Keratinocyte (primary cell): ENCODE measurements around the gene RNASE7. TPM values are rescaled to one million over a fixed set of nuclear protein-coding genes. Genes with fewer than 3 reads are reported as not detected.

ENCODE experiments used
- DNase-seq: peaks from one replicate; pipeline ENCODE4 v3.0.0-alpha.2; 2011; ENCODE audit warnings: low read depth, missing footprints, low spot score
- FAIRE-seq: peaks from 2 replicates; lab custom pipeline; 2011; peaks lifted over from hg19 to GRCh38; lab: Jason Lieb, UNC
- H2AFZ ChIP-seq: 2 replicates; pipeline ENCODE4 v1.6.0; 2012; ENCODE audit warnings: low read length, control low read depth, inconsistent platforms; ENCODE audit not compliant: control insufficient read depth
- H3K27ac ChIP-seq: 2 replicates; pipeline ENCODE4 v1.5.1; 2011; ENCODE audit warnings: low read length; ENCODE audit not compliant: control insufficient read depth, insufficient read depth
- H3K27me3 ChIP-seq: 3 replicates; pipeline ENCODE4 v1.6.0; 2011; ENCODE audit warnings: low read length; ENCODE audit not compliant: control insufficient read depth, insufficient read depth; ENCODE audit errors: extremely low read depth
- H3K36me3 ChIP-seq, 2 experiments: 2 replicates in 1 of 2; 3 replicates in 1 of 2; pipeline ENCODE4 v1.5.1; 2011; ENCODE audit warnings: low read length in 2 of 2, mild to moderate bottlenecking in 1 of 2; ENCODE audit not compliant: control insufficient read depth in 2 of 2, insufficient read depth in 2 of 2; ENCODE audit errors: extremely low read depth in 1 of 2
- H3K4me1 ChIP-seq: 3 replicates; pipeline ENCODE4 v1.5.1; 2011; ENCODE audit warnings: low read length; ENCODE audit not compliant: control insufficient read depth, insufficient read depth; ENCODE audit errors: extremely low read depth
- H3K4me2 ChIP-seq: 3 replicates; pipeline ENCODE4 v1.6.0; 2011; ENCODE audit warnings: low read depth, low read length; ENCODE audit not compliant: control insufficient read depth, insufficient read depth; ENCODE audit errors: extremely low read depth
- H3K4me3 ChIP-seq, 3 experiments: fragments of 200-600 bp in 1 of 3; sonication (generic) in 1 of 3; 2 replicates in 2 of 3; 3 replicates in 1 of 3; pipeline ENCODE4 v1.5.1; 2011 to 2016; ENCODE audit warnings: low read length in 3 of 3, mild to moderate bottlenecking in 3 of 3, control low read depth in 2 of 3, inconsistent platforms in 1 of 3, low read depth in 1 of 3, mixed read lengths in 1 of 3, mixed run types in 1 of 3, moderate library complexity in 1 of 3; ENCODE audit not compliant: control insufficient read depth in 2 of 3, insufficient read depth in 2 of 3; ENCODE audit errors: extremely low read depth in 1 of 3
- H3K79me2 ChIP-seq: 2 replicates; pipeline ENCODE4 v1.6.0; 2012; ENCODE audit warnings: low read length; ENCODE audit not compliant: control insufficient read depth, insufficient read depth
- H3K9ac ChIP-seq: 3 replicates; pipeline ENCODE4 v1.6.0; 2011; ENCODE audit warnings: low read length; ENCODE audit not compliant: control insufficient read depth, insufficient read depth; ENCODE audit errors: extremely low read depth
- H3K9me1 ChIP-seq: 3 replicates; pipeline ENCODE4 v1.6.0; 2011; ENCODE audit warnings: low read length; ENCODE audit not compliant: control insufficient read depth, insufficient read depth; ENCODE audit errors: extremely low read depth
- H3K9me3 ChIP-seq: 2 replicates; pipeline ENCODE4 v1.5.1; 2012; ENCODE audit warnings: low read depth, low read length; ENCODE audit not compliant: control insufficient read depth
- H4K20me1 ChIP-seq: 3 replicates; pipeline ENCODE4 v1.6.0; 2011; ENCODE audit warnings: low read length; ENCODE audit not compliant: control insufficient read depth, insufficient read depth; ENCODE audit errors: extremely low read depth
- CTCF ChIP-seq, 3 experiments: IDR thresholded peaks in 1 of 3; conservative IDR thresholded peaks in 1 of 3; optimal IDR thresholded peaks in 1 of 3; 2 replicates in 2 of 3; 3 replicates in 1 of 3; pipeline versions ENCODE3 to v1.5.1; 2011; ENCODE audit warnings: low read length in 3 of 3, mild to moderate bottlenecking in 3 of 3, moderate library complexity in 2 of 3, control low read depth in 1 of 3, inconsistent platforms in 1 of 3; ENCODE audit not compliant: insufficient read depth in 2 of 3; ENCODE audit errors: extremely low read depth in 1 of 3
- EZH2 ChIP-seq: IDR thresholded peaks from one replicate; pipeline ENCODE4 v1.6.1; 2012; ENCODE audit warnings: inconsistent platforms, mild to moderate bottlenecking, low read length, moderate library complexity
- dilution Hi-C: fragments of 300-500 bp; cut with MboI; formaldehyde crosslinking; loops from one replicate; pipeline ENCODE4 v1.7.0; 2020; ENCODE audit warnings: low sequenced_read_pairs; ENCODE audit not compliant: extremely low pct_ligation_motif_present
- polyA plus RNA-seq, 5 experiments: library from polyadenylated mRNA; depleted of rRNA in 3 of 5; stranded (reverse) in 3 of 5; stranded (forward) in 1 of 5; unstranded in 1 of 5; fragments of >200 nt; gene quantifications; 1 replicate in 1 of 5; 2 replicates in 3 of 5; 3 replicates in 1 of 5; pipeline versions ENCODE4 v1.2.1 to v1.2.3, GENCODE V29; 2011 to 2012; ENCODE audit warnings: missing spikeins in 2 of 5, low read depth in 1 of 5, low replicate concordance in 1 of 5

The RNASE7 gene
- polyA plus RNA-seq, 1 donor (not counting 4 experiments of a cell fraction or from before 2014, with no cell fraction given) = 17.4 TPM

DNA sequence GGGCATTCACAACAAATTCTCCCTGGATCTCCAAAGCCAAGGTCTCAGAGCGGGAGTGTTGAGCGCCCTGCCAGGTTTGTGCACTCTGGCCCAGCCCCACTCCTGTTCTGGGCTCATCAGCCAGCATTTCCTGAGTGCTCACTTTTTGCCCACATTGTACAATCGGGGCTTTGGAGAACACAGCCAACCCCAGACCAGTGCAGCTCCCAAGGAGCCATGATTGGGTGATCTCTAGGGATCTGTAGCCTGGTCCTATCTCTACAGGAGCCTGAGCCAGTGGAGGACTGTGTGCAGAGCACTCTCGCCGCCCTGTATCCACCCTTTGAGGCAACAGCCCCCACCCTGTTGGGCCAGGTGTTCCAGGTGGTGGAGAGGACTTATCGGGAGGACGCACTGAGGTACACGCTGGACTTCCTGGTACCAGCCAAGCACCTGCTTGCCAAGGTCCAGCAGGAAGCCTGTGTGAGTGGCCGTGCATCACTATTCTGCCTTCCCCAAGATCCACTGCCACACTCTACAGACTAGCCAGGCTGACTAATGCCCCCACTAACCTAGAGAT, 30.7 kb downstream of the RNASE7 start:
- Histone ChIP-seq H3K79me2 (no peaks in the 10 kb centered on the region), H3K27ac (no peak overlapping the region), H3K27me3 (peaks cover 17% of the 10 kb centered on the region), H3K4me1 (peaks cover 18% of the 10 kb centered on the region), H3K4me2 (no peak overlapping the region), H4K20me1 (no peaks in the 10 kb centered on the region), H3K9ac (no peak overlapping the region), H2AFZ (no peak overlapping the region), H3K9me3 (no peaks in the 10 kb centered on the region), H3K36me3 (peaks cover 2 to 8% of the 10 kb centered on the region in 2 experiments), H3K4me3 (no peak overlapping the region), H3K9me1 (no peaks in the 10 kb centered on the region)
- dilution Hi-C loops = no loop called here
- TF ChIP-seq CTCF (optimal IDR thresholded peaks at IDR 0.05 in 1 of 3, IDR thresholded peaks at IDR 0.05 in 1 of 3, conservative IDR thresholded peaks at IDR 0.05 in 1 of 3; ENCODE audit: extremely low read depth in 1 of 3, insufficient read depth in 2 of 3, low read length in 3 of 3) (no peak), EZH2 (no peak)
- FAIRE-seq (no peak), DNase-seq (no peak)

DNA sequence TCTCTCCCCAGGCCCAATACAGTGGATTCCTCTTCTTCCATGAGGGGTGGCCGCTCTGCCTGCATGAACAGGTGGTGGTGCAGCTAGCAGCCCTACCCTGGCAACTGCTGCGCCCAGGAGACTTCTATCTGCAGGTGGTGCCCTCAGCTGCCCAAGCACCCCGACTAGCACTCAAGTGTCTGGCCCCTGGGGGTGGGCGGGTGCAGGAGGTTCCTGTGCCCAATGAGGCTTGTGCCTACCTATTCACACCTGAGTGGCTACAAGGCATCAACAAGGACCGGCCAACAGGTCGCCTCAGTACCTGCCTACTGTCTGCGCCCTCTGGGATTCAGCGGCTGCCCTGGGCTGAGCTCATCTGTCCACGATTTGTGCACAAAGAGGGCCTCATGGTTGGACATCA, 31.8 kb downstream of the RNASE7 start:
- Histone ChIP-seq H3K27ac (no peak overlapping the region), H2AFZ (no peak overlapping the region), H3K79me2 (no peaks in the 10 kb centered on the region), H3K4me1 (peaks cover 18% of the 10 kb centered on the region), H3K9ac (no peak overlapping the region), H3K27me3 (peaks cover 10% of the 10 kb centered on the region), H3K9me3 (no peaks in the 10 kb centered on the region), H3K4me3 (no peak overlapping the region), H3K36me3 (peaks cover 4 to 8% of the 10 kb centered on the region in 2 experiments), H4K20me1 (no peaks in the 10 kb centered on the region), H3K9me1 (no peaks in the 10 kb centered on the region), H3K4me2 (no peak overlapping the region)
- TF ChIP-seq CTCF (optimal IDR thresholded peaks at IDR 0.05 in 1 of 3, IDR thresholded peaks at IDR 0.05 in 1 of 3, conservative IDR thresholded peaks at IDR 0.05 in 1 of 3; ENCODE audit: extremely low read depth in 1 of 3, insufficient read depth in 2 of 3, low read length in 3 of 3) (no peak), EZH2 (no peak)
- DNase-seq (no peak), FAIRE-seq (no peak)
- dilution Hi-C loops = no loop called here
